ENCODE measurements around the gene ANO6.

The ANO6 gene

DNA sequence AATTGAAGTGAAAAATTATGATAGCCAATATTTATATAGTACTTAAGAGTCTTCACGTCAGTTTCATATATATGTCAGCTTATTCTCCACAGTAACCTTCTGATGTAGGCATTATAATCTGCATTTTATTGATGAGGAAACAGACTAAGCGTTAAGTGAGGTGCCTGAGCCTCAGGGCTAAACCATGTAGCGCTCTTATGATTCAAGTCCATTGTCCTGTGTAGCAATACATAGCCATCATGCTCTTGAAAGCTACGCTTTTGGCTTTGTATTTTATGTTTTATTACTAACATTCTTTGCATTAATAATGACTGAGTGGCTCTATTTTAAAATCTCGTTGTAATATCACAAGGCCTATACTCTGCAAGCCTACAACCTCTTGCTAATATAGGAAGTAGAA lies 79.0 kb downstream of the ANO6 start:
- TF ChIP-seq, protein P1, sequence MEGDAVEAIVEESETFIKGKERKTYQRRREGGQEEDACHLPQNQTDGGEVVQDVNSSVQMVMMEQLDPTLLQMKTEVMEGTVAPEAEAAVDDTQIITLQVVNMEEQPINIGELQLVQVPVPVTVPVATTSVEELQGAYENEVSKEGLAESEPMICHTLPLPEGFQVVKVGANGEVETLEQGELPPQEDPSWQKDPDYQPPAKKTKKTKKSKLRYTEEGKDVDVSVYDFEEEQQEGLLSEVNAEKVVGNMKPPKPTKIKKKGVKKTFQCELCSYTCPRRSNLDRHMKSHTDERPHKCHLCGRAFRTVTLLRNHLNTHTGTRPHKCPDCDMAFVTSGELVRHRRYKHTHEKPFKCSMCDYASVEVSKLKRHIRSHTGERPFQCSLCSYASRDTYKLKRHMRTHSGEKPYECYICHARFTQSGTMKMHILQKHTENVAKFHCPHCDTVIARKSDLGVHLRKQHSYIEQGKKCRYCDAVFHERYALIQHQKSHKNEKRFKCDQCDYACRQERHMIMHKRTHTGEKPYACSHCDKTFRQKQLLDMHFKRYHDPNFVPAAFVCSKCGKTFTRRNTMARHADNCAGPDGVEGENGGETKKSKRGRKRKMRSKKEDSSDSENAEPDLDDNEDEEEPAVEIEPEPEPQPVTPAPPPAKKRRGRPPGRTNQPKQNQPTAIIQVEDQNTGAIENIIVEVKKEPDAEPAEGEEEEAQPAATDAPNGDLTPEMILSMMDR (IDR thresholded peaks at IDR 0.05; ENCODE audit: low read depth, low read length, missing control alignments) = no peak
- no peak for DNase-seq (ENCODE audit: extremely low read depth, low read depth)
- no peak overlapping the region for H3K4me3 ChIP-seq (replicated peaks; ENCODE audit: low read depth, low read length)

DNA sequence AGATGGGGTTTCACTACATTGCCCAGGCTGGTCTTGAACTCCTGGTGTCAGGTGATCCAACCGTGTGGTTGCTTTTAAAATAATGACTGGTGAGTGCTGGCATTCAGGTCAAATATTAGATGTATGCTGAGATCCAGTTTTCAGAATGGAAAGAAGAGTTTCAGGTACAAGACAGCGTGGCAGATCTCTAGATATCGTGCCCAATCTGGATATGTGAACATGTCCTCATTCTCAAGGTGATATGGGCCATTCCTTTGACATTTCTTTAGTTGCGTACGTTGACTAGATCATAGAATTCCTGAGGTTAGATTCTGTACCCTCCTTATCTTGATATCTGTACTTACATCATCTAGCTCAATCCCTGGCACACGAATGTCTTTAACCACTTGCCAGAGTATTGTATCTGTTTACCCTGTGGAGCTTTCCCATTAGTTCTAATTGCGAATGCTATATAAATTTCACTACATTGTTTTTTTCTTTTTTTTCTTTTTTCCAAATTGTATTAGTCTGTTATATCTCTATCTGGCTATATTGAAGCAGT lies 80.2 kb downstream of the ANO6 start:
- no peak for DNase-seq (ENCODE audit: extremely low read depth, low read depth)
- TF ChIP-seq, protein P1 (IDR thresholded peaks at IDR 0.05; ENCODE audit: low read depth, low read length, missing control alignments) = no peak
- H3K4me3 ChIP-seq (replicated peaks; ENCODE audit: low read depth, low read length) = no peak overlapping the region

DNA sequence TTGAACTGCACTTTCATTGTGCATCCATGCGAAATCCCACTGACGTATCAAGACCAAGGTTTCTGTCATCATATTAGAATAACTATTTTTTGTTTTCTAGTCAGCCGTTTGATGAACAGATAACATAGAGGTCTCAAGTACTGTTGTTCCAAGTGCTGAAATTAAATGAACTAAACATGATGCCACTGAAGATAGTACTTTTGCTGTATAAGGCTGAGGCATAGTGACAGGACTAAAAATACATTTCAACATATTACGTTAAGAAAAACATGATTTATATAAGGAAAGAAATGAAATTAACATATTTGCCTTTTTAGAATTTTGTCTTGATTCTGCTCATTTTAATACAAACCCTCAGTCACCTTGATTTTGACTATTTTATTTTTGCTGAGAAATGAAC lies 82.2 kb downstream of the ANO6 start:
- no peak for DNase-seq (ENCODE audit: extremely low read depth, low read depth)
- TF ChIP-seq, protein P1 (IDR thresholded peaks at IDR 0.05; ENCODE audit: low read depth, low read length, missing control alignments) = no peak
- no peak overlapping the region for H3K4me3 ChIP-seq (replicated peaks; ENCODE audit: low read depth, low read length)

GRCh38 chr12:45298721-45299692 lies 83.1 kb downstream of the ANO6 start:
- TF ChIP-seq, protein P1 (IDR thresholded peaks at IDR 0.05; ENCODE audit: low read depth, low read length, missing control alignments) = no peak
- no peak for DNase-seq (ENCODE audit: extremely low read depth, low read depth)
- no peak overlapping the region for H3K4me3 ChIP-seq (replicated peaks; ENCODE audit: low read depth, low read length)

DNA sequence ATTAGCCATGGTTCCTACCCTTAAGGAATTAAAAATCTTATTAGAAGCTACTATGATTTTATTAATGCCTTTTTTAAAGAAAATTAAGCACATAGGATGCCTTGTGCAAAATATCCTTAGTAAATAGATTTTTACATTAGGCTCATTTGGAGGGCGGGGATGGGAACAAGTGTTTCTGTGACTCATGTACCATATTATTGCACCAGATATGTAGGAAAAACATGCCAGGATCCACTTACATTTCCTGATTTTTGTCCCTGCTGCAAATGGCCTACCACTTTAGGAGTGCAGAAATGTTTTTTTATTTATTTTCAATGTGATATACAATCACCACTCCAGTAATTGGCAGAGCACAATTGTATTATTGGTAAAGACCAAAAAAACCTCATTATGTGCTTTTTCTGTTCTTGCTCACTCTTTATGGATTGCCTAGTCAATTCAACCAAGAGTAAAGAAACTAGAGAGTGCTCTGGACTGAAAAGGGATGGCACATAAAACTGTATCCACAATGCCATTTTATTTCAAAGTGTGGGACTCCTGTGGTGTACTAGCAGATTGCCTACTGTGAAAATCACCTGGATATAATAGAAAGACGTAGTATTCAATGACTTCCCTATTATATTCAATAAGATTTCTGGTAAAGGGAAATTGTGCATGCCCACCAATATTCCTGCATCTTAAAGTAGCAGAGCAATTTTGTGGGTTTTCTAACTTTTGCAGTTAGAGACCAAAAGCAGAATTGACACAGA lies 86.9 kb downstream of the ANO6 start:
- TF ChIP-seq, protein P1 (IDR thresholded peaks at IDR 0.05; ENCODE audit: low read depth, low read length, missing control alignments) = no peak
- no peak for DNase-seq (ENCODE audit: extremely low read depth, low read depth)
- H3K4me3 ChIP-seq (replicated peaks; ENCODE audit: low read depth, low read length) = no peak overlapping the region

GRCh38 chr12:45303945-45304344 lies 88.0 kb downstream of the ANO6 start:
- no peak for DNase-seq (ENCODE audit: extremely low read depth, low read depth)
- no peak overlapping the region for H3K4me3 ChIP-seq (replicated peaks; ENCODE audit: low read depth, low read length)
- TF ChIP-seq, protein P1 (IDR thresholded peaks at IDR 0.05; ENCODE audit: low read depth, low read length, missing control alignments) = no peak
